ENCODE results near the gene KLHL29. TPM values are rescaled to one million over a fixed set of nuclear protein-coding genes. Genes with fewer than 3 reads are reported as not detected.

KLHL29 gene
- polyA plus RNA-seq, 3 donors: 0.03 TPM; not detected in 2

DNA sequence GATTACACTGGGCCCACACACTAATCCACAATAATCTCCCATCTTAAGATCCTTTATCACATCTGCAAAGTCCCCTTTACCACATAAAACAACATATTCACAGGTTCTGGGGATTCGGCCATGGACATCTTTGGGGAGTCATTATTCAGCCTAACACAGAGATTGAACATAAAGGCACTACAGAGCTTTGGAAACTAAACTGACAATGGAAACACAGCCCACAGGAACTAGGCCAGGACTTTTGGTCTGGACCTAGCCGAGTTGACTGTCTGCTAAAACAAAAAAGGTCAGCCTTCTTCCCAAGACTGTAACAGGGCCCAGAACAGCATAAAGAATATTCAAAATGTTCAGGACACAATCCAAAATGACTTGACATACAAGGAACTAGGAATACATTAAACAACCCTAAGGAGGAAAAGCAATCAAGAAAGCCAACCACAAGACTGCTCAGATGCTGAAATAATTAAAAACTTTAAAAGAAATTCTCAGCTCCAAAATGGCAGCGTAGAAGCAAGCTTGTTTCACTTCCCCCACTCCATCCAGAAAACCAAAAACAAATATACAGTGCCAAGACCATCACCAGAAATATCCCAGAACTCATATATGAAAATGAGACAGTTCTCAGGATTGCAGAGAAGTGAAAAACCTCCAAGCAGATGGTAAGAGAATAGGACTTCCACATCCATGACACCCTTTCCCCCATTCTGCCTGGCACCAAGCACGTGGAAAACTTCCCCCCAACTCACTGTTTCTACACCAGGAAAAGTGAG lies 334.1 kb downstream of the KLHL29 start:
- H3K36me3 ChIP-seq (replicated peaks in 1 of 2; ENCODE audit: control insufficient read depth in 1 of 2, insufficient read depth in 2 of 2, low read length in 2 of 2): peaks cover 10 to 36% of the 10 kb centered on the region in 2 donors
- no peaks in the 10 kb centered on the region for H3K27me3 ChIP-seq (ENCODE audit: control insufficient read depth in 2 of 2, insufficient read depth in 2 of 2, low read length in 2 of 2)
- peaks cover 7 to 8% of the 10 kb centered on the region in 2 donors for H3K4me1 ChIP-seq (ENCODE audit: control insufficient read depth in 1 of 2, insufficient read depth in 2 of 2, low read length in 2 of 2)
- no peak overlapping the region for H3K27ac ChIP-seq (ENCODE audit: low read depth in 1 of 2, low read length in 2 of 2)
- no peak overlapping the region for H3K4me3 ChIP-seq (replicated peaks in 1 of 3; ENCODE audit: low read depth in 2 of 3, low read length in 3 of 3)
- H3K4me1 Mint-ChIP-seq: peaks cover 31% of the 10 kb centered on the region
- 70% methylated on average over 3 of the region's 4 CpGs for WGBS (ENCODE audit: insufficient coverage)
- H3K27me3 Mint-ChIP-seq (ENCODE audit: low read depth in 3 of 3): no peaks in the 10 kb centered on the region
- H3K4me3 Mint-ChIP-seq: no peak overlapping the region
- H4K20me1 ChIP-seq (ENCODE audit: insufficient read depth, low read length): peaks cover 11% of the 10 kb centered on the region
- H3K9ac ChIP-seq (ENCODE audit: insufficient read depth, low read length, poor library complexity, severe bottlenecking): no peak overlapping the region
- H3K36me3 Mint-ChIP-seq: peaks cover 56 to 60% of the 10 kb centered on the region in 2 donors
- H3K27ac Mint-ChIP-seq: peak overlapping the region in 2 of 7 donors; percentile 23 to 28
- H3K9me3 ChIP-seq (replicated peaks in 1 of 2; ENCODE audit: control insufficient read depth in 1 of 2, insufficient read depth in 1 of 2, low read length in 2 of 2): peaks cover 15 to 16% of the 10 kb centered on the region in 2 donors
- no peak overlapping the region for H3K4me2 ChIP-seq (replicated peaks; ENCODE audit: extremely low read depth, low read length, poor library complexity, severe bottlenecking)
- H2AFZ ChIP-seq (ENCODE audit: insufficient read depth, low read depth, low read length, poor library complexity, severe bottlenecking): no peak overlapping the region
- no peaks in the 10 kb centered on the region for H3K79me2 ChIP-seq (ENCODE audit: insufficient read depth, low read length)
- intact Hi-C loops (cut with micrococcal nuclease): no loop called here
- H3K9me3 Mint-ChIP-seq: peaks cover 10 to 28% (median 17%) of the 10 kb centered on the region in 7 donors
- DNase-seq: no peak
- TF ChIP-seq CTCF (IDR thresholded peaks at IDR 0.05): no peak

DNA sequence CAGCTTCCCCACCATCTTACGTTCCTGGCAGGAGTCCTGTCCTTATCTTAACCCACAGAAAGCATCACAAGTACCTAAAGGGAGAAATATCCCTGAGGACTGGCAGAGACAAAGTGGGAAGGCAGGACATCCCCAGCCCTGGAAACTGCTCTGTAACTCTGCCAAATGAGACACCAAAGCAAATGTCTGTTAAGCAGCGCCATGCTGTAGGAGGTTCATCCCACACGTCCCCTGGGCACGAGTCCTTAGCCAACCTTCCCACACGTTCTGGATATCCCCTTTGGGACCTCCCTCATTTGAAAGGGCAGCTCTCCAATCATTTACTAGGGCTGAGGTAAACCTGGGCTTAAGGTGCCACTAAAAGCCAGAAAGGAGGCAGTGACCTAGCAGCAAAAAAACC lies 334.7 kb downstream of the KLHL29 start:
- peak overlapping the region in 2 of 7 donors; percentile 23 to 28 for H3K27ac Mint-ChIP-seq
- H3K9me3 ChIP-seq (replicated peaks in 1 of 2; ENCODE audit: control insufficient read depth in 1 of 2, insufficient read depth in 1 of 2, low read length in 2 of 2): peaks cover 15 to 16% of the 10 kb centered on the region in 2 donors

More for the DNA sequence above, 334.7 kb downstream of the KLHL29 start:
- no peaks in the 10 kb centered on the region for H3K79me2 ChIP-seq (ENCODE audit: insufficient read depth, low read length)
- H3K27me3 ChIP-seq (ENCODE audit: control insufficient read depth in 2 of 2, insufficient read depth in 2 of 2, low read length in 2 of 2): no peaks in the 10 kb centered on the region
- peaks cover 11% of the 10 kb centered on the region for H4K20me1 ChIP-seq (ENCODE audit: insufficient read depth, low read length)
- no peak overlapping the region for H3K4me2 ChIP-seq (replicated peaks; ENCODE audit: extremely low read depth, low read length, poor library complexity, severe bottlenecking)
- H2AFZ ChIP-seq (ENCODE audit: insufficient read depth, low read depth, low read length, poor library complexity, severe bottlenecking): no peak overlapping the region
- intact Hi-C loops (cut with micrococcal nuclease): no loop called here
- no peak overlapping the region for H3K4me3 ChIP-seq (replicated peaks in 1 of 3; ENCODE audit: low read depth in 2 of 3, low read length in 3 of 3)
- Mint-ChIP-seq H3K4me3 (no peak overlapping the region), H3K9me3 (peaks cover 10 to 31% (median 18%) of the 10 kb centered on the region in 7 donors), H3K4me1 (peaks cover 31% of the 10 kb centered on the region), H3K27me3 (ENCODE audit: low read depth in 3 of 3) (no peaks in the 10 kb centered on the region), H3K36me3 (peaks cover 59 to 63% of the 10 kb centered on the region in 2 donors)
- peaks cover 10 to 40% of the 10 kb centered on the region in 2 donors for H3K36me3 ChIP-seq (replicated peaks in 1 of 2; ENCODE audit: control insufficient read depth in 1 of 2, insufficient read depth in 2 of 2, low read length in 2 of 2)
- no peak for TF ChIP-seq CTCF (IDR thresholded peaks at IDR 0.05)
- 100% methylated on average over 3 of the region's 5 CpGs for WGBS (ENCODE audit: insufficient coverage)
- H3K27ac ChIP-seq (ENCODE audit: low read depth in 1 of 2, low read length in 2 of 2): no peak overlapping the region
- peaks cover 7 to 8% of the 10 kb centered on the region in 2 donors for H3K4me1 ChIP-seq (ENCODE audit: control insufficient read depth in 1 of 2, insufficient read depth in 2 of 2, low read length in 2 of 2)
- no peak overlapping the region for H3K9ac ChIP-seq (ENCODE audit: insufficient read depth, low read length, poor library complexity, severe bottlenecking)
- no peak for DNase-seq
